NCI-H1694 (cell line): ENCODE data around the gene DDX51.
A peak's percentile ranks its signal among the peaks of the same experiment; 100 is the strongest.
"Not testable (repeated sequence)": the region's sequence is repeated elsewhere in the genome, so short reads cannot be mapped to it uniquely, and the experiment has no call there.

Experiments
- DNase-seq: peaks from one replicate; lab custom pipeline; 2025; lab: John Stamatoyannopoulos, UW

The DDX51 gene

DNA sequence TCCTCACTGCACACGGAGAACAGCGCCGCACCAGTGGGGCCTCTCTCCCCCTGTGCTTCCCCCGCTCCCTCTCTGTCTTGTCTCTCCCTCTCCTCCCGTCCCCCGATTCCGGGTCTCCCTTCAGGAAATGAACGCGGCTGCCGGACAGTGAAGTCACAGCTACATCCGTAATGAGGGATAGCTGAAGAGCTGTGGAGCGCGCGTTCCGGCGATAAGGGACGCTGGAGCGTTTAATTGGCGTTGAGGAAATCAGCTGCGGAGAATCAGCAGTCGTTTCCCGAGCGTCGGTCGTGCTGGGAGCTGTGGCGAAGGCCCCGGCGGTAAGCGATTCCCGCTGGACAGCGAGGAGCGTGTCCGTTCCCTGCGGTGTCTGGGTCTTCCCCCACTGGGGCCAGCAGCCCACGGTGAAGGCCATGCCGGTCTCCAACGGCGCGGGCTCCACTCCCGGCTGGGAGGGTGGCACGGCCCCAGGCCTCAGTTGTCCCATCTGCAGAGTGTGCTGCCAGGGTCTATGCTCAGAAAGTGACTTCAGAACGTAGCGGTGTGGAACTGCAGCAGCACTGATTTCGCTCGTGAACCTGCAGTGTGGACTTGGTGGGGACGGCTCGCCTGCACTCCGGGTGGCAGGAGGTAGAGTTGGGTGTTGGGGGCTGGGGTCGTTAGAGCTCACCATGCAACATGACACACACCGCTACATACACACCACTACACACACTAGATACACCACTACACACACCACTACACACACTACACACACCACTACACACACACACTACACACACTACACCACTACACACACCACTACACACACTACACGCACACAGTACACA lies 11.0 kb upstream of the DDX51 start:
- DNase-seq = no peak

- DNase-seq = no peak
Observed at GRCh38 chr12:132154341-132154761, 10.2 kb upstream of the DDX51 start.

GRCh38 chr12:132153501-132154340 lies 9.6 kb upstream of the DDX51 start:
- DNase-seq = peak; percentile 53

GRCh38 chr12:132152953-132153352 lies 8.8 kb upstream of the DDX51 start:
- no peak for DNase-seq

DNA sequence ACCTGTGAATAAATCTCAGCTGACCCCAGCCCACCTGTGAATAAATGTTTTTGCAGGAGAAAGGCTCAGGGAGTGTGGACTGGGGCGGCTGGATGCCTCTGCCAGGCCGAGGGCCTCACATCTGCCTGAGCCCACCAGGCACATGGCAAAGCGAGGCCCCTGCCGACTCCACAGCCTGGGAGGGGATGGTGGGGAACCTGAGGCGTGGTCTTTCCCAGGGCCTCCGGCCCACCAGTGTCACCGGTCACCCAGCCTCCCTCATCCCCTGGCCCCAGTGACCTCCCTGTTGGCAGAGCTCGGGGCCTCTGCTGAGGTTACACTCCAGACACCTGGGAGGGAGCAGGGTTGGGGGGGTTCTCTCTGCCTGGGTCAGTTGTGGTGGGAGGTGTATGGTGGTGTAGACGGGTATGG lies 8.3 kb upstream of the DDX51 start:
- DNase-seq = no peak

DNA sequence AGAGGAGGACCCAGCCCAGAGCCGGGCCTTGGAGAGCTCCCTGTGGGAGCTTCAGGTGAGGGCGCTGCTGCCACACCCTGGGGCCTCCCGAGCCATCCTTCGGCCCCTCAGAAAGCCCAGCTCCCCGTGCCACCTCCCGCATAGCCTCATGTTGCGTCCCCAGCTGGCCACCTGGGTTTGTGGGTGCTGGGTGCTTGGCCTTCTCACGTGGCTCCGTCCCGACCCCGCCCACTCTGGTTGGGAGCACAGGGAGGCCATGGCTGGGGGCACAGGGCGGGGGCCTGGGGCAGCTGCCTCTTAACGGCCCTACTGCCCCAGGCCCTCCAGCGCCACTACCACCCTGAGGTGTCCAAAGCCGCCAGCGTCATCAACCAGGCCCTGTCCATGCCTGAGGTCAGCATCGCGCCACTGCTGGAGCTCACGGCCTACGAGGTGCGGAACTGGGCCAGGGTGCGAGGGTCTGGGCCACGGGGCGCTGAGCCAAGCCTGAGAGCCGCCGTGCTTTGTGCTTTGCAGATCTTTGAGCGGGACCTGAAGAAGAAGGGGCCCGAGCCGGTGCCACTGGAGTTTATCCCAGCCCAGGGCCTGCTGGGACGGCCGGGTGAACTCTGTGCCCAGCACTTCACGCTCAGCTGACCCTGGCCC lies 7.8 kb upstream of the DDX51 start:
- no peak for DNase-seq

DNA sequence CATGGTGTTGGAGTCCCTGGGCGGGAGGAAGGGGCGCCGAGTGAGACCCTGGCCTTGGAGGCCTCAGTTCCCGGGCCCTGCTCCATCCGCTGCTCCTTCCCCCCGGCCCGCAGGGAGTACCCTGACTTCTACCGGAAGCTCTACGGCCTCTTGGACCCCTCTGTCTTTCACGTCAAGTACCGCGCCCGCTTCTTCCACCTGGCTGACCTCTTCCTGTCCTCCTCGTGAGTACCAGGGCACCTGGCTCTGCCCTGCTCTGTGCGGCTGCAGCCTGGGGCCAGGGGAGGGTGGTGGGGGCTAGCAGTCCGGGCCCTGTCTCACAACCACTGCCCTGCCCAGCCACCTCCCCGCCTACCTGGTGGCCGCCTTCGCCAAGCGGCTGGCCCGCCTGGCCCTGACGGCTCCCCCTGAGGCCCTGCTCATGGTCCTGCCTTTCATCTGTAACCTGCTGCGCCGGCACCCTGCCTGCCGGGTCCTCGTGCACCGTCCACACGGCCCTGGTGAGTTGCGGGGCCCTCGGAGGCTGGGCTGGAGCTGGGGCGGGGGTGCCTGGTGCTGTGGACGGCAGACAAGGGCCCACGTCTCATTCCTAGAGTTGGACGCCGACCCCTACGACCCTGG lies 7.1 kb upstream of the DDX51 start:
- no peak for DNase-seq

GRCh38 chr12:132150780-132151144 lies 6.6 kb upstream of the DDX51 start:
- DNase-seq = no peak

DNA sequence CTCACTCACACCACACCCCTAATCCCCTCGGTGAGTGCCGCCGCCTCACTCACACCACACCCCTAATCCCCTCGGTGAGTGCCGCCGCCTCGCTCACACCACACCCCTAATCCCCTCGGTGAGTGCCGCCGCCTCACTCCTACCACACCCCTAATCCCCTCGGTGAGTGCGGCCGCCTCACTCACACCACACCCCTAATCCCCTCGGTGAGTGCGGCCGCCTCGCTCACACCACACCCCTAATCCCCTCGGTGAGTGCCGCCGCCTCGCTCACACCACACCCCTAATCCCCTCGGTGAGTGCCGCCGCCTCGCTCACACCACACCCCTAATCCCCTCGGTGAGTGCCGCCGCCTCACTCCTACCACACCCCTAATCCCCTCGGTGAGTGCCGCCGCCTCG lies 5.4 kb upstream of the DDX51 start:
- DNase-seq = not testable (repeated sequence)

- DNase-seq = no peak
Observed at GRCh38 chr12:132148368-132149045, 4.4 kb upstream of the DDX51 start.

DNA sequence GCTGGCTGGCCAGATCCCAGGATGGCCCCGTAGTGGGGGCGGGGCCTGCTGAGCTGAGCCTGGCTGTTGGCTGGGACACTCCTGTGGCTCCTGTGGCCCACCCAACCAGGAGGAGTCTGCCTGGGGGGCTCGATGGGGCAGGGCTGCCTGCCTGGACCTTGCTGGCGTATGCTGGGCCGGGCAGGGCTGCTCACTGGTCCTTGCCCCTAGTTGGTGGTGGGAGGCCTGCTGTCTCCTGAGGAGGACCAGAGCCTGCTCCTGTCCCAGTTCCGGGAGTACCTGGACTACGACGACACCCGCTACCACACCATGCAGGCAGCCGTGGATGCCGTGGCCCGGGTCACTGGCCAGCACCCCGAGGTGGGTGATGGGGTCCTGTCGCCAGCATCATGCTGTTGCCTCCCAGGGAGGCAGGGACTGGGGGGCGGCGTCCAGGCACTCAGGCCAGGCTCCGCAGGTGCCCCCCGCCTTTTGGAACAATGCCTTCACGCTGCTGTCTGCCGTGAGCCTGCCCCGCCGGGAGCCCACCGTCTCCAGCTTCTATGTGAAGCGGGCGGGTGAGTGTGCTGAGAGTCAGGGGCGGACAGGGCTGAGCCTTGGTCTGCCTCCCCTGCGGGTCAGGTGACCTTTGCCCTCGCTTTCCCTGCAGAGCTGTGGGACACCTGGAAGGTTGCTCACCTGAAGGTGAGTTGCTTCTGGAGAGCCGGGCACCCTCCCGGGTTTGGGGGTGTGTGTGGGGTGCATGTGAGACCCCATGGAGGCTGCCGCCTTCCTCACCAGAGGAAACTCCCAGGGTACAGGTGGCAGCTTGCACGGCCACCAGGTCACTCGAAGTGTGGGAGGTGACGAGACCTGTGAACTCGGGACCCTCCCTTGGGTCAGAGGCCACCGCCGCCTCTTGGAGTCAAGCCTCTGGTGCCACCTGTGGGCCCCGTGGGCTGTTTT lies 3.6 kb upstream of the DDX51 start:
- no peak for DNase-seq

GRCh38 chr12:132146772-132147422 lies 2.8 kb upstream of the DDX51 start:
- no peak for DNase-seq

GRCh38 chr12:132146098-132146497 lies 2.0 kb upstream of the DDX51 start:
- no peak for DNase-seq

DNA sequence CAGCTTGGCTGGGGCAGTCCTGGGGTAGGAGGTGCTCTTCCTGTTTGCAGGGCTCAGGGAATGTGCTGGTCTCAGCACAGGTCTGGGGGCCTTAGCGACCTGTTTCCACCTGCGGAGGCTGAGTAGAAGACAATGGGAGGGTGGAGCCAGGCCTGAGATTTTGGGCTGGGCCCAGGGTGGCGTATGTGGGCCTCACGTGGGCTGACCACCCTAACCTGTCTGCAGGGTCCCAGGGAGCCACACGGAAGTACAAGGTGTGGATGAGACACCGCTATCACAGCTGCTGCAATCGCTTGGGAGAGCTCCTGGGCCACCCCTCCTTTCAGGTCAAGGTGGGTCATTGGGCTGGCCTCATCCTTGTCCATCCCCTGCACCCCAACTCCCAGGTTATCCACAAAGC lies 1.2 kb upstream of the DDX51 start:
- no peak for DNase-seq

DNA sequence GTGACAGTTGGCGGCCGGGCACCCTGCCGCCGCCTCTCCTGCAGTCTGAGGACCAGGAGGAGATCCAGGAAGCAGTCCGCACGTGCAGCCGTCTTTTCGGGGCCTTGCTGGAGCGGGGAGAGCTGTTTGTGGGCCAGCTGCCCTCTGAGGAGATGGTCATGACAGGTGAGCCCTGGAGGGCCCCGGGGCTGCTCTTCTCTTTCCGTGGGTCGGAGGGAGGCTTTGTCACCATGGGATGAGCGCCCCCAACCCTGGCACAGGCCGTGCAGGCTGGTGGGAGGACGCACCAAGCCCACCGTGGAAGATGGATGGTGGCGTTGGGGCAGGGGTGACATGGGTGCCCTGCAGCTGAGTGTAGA lies 670 bp upstream of the DDX51 start:
- DNase-seq = no peak

DNA sequence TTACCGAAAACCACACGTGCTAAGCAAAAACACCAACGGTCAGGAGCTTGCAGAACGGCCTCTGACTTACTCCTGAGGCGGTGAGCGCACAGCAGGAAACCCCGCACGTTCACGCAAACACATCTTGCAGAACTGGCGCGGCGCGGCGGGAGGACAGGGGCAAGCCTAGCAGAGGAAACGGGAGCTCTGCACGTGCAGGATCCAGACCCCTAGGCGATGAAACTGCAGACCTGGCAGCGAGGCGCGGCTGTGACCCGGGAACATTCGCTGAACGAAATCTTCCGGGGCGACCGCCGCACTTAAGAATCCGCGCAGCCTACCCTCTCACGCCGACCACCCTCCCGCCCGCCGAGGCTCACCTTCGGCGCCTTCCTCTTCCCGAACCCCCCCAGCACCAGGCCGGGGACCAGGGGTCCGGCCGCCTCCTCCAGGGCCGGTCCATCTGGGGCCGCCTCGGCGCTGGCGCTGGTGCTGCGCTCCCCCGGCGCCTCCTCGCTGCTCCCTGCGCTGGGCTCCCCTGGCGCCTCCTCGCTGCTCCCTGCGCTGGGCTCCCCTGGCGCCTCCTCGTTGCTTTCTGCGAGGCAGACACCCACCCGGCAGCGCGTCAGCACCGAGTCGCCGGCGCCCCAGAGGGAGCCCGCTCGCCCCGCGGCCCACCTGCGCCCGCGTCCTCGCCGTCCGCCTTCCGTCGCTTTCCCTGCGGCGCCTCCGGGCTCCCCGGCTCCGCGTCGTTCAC lies 615 bp downstream of the DDX51 start:
- DNase-seq = no peak

- no peak for DNase-seq
Observed at GRCh38 chr12:132142679-132143335, 1.3 kb downstream of the DDX51 start.

DNA sequence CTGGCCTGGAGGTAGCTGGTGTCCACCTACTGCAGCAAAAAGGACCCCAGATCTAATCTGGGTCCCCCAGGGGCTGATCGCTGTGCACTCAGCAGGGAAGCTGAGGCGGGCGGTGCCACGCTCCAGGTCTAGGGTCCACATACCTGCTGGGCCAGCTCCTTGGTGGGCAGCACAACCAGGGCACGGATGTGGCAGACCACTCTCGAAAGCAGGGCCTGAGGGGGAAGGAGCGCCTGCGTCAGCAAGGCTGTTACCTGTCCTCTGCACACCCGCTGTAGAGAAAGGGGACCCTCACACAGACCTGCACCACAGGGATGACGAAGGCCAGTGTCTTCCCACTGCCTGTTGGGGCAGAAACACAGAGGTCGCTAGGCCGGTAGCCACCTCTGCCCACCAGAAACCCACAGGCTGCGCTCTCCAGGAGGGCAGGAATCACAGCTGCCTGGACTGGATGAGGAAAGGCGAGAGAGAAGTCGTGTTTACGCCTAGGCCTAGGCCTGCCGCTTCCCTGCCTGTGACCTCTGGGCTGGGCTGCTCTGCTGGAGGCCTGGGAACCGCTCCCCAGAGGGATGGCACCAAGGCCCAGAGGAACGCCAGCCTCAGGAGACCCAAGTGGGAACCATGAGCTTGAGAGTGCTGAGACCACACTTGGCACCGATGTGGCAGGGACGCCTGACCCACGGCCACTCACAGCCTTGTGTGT lies 2.0 kb downstream of the DDX51 start:
- DNase-seq = no peak
